ENCODE data around the gene LIMK1. TPM values are rescaled to one million over a fixed set of nuclear protein-coding genes. Genes with fewer than 3 reads are reported as not detected.

The LIMK1 gene
- total RNA-seq, result 10 to 100 TPM; 12.0 to 95.8 (median 35.9) TPM
- 10 to 100 TPM; 12.0 to 30.2 (median 13.8) TPM for polyA plus RNA-seq
- long read RNA-seq, donor 1, partial matches to known transcripts, result 1 of 2 reads
- long read RNA-seq, donor 1, other reads (novel, unspliced or antisense), result 1 of 2 reads
- long read RNA-seq, donor 2, partial matches to known transcripts, result 0 of 1 reads
- long read RNA-seq, donor 2, other reads (novel, unspliced or antisense), result 1 of 1 reads

GRCh38 chr7:74083117-74083876 lies at the start of gene LIMK1:
Gene LIMK1, plus strand, starts transcription at chr7:74083804. Its CDS starts 187 bp downstream, at chr7:74083991.
- Histone ChIP-seq H3K27me3 (ENCODE audit: insufficient read depth in 3 of 3, low read length in 2 of 3) (no peaks in the 10 kb centered on the region), H3K4me1 (peaks cover 33% of the 10 kb centered on the region), H3K9me3 (no peaks in the 10 kb centered on the region), H3K36me3 (ENCODE audit: insufficient read depth in 1 of 2, low read depth in 1 of 2) (peaks cover 0 to 30% of the 10 kb centered on the region in 2 donors), H3K4me3 (peak within 1 kb of the TSS; percentile 85), H3K27ac (peak within 1 kb of the TSS; percentile 94)
- ATAC-seq, result peak; percentile 73 to 86 (median 79)
- TF ChIP-seq, protein P1, sequence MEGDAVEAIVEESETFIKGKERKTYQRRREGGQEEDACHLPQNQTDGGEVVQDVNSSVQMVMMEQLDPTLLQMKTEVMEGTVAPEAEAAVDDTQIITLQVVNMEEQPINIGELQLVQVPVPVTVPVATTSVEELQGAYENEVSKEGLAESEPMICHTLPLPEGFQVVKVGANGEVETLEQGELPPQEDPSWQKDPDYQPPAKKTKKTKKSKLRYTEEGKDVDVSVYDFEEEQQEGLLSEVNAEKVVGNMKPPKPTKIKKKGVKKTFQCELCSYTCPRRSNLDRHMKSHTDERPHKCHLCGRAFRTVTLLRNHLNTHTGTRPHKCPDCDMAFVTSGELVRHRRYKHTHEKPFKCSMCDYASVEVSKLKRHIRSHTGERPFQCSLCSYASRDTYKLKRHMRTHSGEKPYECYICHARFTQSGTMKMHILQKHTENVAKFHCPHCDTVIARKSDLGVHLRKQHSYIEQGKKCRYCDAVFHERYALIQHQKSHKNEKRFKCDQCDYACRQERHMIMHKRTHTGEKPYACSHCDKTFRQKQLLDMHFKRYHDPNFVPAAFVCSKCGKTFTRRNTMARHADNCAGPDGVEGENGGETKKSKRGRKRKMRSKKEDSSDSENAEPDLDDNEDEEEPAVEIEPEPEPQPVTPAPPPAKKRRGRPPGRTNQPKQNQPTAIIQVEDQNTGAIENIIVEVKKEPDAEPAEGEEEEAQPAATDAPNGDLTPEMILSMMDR (IDR thresholded peaks at IDR 0.05), result no peak
- intact Hi-C loops (cut with DNase I), result no loop called here
- DNase-seq, result peak; percentile 84 to 87
- 7 to 32% (median 24%) methylated on average over 19 to 71 of the region's 71 CpGs for WGBS, 3 donors

DNA sequence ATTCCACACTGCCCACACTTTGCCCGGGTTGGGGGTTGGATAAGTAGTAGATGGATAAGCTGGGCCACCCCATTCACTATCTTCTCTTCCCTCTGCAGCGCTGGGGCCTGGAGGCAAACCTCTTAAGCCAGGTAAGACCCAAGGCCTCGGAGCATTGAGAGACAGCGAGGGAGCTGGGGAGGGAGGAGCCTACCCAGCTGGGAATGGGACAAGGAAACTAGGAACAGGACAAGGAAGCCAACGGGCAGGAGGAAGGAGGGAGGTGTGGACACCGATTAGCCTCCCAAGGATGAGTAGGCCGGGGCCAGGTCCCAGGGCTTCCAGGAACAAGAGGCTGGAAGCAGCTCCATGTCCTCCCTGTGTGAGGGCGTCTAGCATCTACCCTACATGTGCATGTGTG lies 46.0 kb upstream of the LIMK1 start:
- H3K9me3 ChIP-seq, result no peaks in the 10 kb centered on the region
- H3K27ac ChIP-seq, result peak overlapping the region; percentile 86
- WGBS, 3 donors, result 79 to 84% (median 82%) methylated on average over 8 of the region's 8 CpGs
- no peaks in the 10 kb centered on the region for H3K27me3 ChIP-seq (ENCODE audit: insufficient read depth in 3 of 3, low read length in 2 of 3)
- ATAC-seq (peak in 1 of 4 donors; percentile 12), DNase-seq (peak in 1 of 2 donors; percentile 57)
- H3K4me1 ChIP-seq, result peaks cover 47% of the 10 kb centered on the region
- TF ChIP-seq, protein P1 (IDR thresholded peaks at IDR 0.05), result no peak
- H3K36me3 ChIP-seq (ENCODE audit: insufficient read depth in 1 of 2, low read depth in 1 of 2), result no peaks in the 10 kb centered on the region
- intact Hi-C loops (cut with DNase I), result no loop called here
- H3K4me3 ChIP-seq, result no peak overlapping the region

DNA sequence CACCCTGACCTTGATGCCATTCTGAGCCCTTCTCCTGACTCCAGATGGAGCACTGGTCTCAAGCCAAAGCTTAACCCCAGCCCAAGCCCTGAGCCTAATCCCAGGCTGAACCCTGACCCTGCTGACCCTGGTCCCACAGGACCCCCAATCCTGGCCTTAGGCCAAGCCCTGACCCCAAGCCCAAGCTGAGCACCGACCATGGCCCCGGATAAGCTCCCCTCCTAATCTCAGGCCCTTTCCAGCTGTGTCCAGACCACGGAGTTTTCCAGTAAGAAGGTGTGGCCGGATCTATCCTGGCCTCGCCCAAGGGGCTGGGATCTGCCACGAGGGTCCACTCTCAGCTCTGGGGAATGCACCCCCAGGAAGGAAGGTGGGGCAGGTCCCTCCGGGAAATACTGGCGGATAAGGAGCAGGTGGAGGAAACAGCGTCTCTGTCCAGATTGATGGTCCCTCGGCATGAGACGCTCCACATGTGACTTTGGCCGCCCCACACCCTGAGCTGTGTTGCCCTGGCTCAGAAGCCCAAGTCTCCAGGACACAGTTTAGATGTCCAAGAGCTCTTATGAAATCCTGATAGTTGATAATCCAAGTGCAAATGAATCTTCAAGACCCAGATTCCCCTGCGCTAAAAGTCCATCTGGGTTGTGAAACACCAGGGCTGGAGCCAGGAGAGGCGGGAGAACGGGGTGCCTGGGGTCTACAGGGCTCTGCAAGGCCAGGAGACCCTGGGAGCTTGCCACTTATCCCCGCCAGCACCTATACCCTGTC lies 45.2 kb upstream of the LIMK1 start:
- peak; percentile 70 to 86 (median 75) for ATAC-seq
- TF ChIP-seq, protein P1 (IDR thresholded peaks at IDR 0.05), result no peak
- peak overlapping the region; percentile 86 for H3K27ac ChIP-seq
- H3K36me3 ChIP-seq (ENCODE audit: insufficient read depth in 1 of 2, low read depth in 1 of 2), result no peaks in the 10 kb centered on the region
- H3K27me3 ChIP-seq (ENCODE audit: insufficient read depth in 3 of 3, low read length in 2 of 3), result no peaks in the 10 kb centered on the region
- no peaks in the 10 kb centered on the region for H3K9me3 ChIP-seq
- intact Hi-C loops (cut with DNase I), result no loop called here
- H3K4me1 ChIP-seq, result peaks cover 39% of the 10 kb centered on the region
- peak; percentile 78 to 87 for DNase-seq
- H3K4me3 ChIP-seq, result peak overlapping the region; percentile 12
- 29 to 38% (median 30%) methylated on average over 16 of the region's 16 CpGs for WGBS, 3 donors

DNA sequence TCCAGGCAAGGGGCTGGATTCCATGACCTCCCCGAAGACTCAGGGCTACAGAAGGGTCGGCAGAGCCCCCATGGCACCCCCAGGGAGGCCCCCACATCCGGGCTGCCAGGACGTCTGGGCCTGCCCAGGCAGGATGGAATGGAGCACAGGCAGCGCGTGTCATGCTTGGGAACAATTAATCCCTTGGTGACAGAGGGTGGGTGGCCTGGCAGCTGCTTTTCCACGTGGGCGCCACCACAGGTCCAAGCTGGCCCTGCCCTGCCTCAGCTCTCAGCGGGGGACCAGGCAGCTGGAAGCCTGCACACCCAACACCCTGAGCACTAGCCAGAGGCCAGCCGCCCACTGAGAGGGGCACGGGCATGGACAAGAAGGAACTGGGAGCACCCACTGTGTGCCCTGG lies 44.3 kb upstream of the LIMK1 start:
- ATAC-seq (peak; percentile 89 to 93 (median 92)), DNase-seq (peak; percentile 76 to 91)
- H3K4me3 ChIP-seq, result no peak overlapping the region
- H3K36me3 ChIP-seq (ENCODE audit: insufficient read depth in 1 of 2, low read depth in 1 of 2), result no peaks in the 10 kb centered on the region
- intact Hi-C loops (cut with DNase I), result no loop called here
- TF ChIP-seq, protein P1 (IDR thresholded peaks at IDR 0.05), result no peak
- no peaks in the 10 kb centered on the region for H3K9me3 ChIP-seq
- H3K27ac ChIP-seq, result peak overlapping the region; percentile 86
- H3K4me1 ChIP-seq, result peaks cover 29% of the 10 kb centered on the region
- no peaks in the 10 kb centered on the region for H3K27me3 ChIP-seq (ENCODE audit: insufficient read depth in 3 of 3, low read length in 2 of 3)
- WGBS, 3 donors, result 23 to 37% (median 31%) methylated on average over 11 of the region's 11 CpGs

All from psoas muscle (tissue), 8 donors.